DOHH2 (cell line): Measurements from ENCODE around the gene BLM.

Experiments used
- CTCF ChIP-seq: fragments of 200-600 bp; sonication (generic); IDR thresholded peaks from one replicate; pipeline ENCODE4 v1.5.1; 2014; ENCODE audit warnings: antibody characterized with exemption, mild to moderate bottlenecking, low read depth, low read length; ENCODE audit not compliant: poor library complexity, severe bottlenecking
- EZH2phosphoT487 ChIP-seq: fragments of 200-600 bp; sonication (generic); IDR thresholded peaks from 2 replicates; pipeline ENCODE4 v1.6.1; 2017; ENCODE audit warnings: borderline replicate concordance, mild to moderate bottlenecking, antibody characterized with exemption, low read length, moderate library complexity, mixed read lengths

- TF ChIP-seq CTCF, result no peak
- TF ChIP-seq EZH2phosphoT487, result no peak
Measured at GRCh38 chr15:90834626-90835025, 117.5 kb downstream of the BLM start.
